GM18870 (cell line): ENCODE data around the gene ZNF100.
"Not testable (repeated sequence)": the region's sequence is repeated elsewhere in the genome, so short reads cannot be mapped to it uniquely, and the experiment has no call there.

ENCODE experiments used
- ATAC-seq: cut with Tn5 transposase; IDR thresholded peaks from one replicate; pipeline ENCODE4 v1.9.1; 2021; ENCODE audit warnings: moderate library complexity; ENCODE audit not compliant: unreplicated experiment

ZNF100 gene

GRCh38 chr19:21705393-21705792 is 62.0 kb downstream of the ZNF100 start:
- no peak for ATAC-seq

GRCh38 chr19:21704320-21704719 is 63.1 kb downstream of the ZNF100 start:
- ATAC-seq, result no peak

- no peak for ATAC-seq
Observed at GRCh38 chr19:21699197-21699596, 68.2 kb downstream of the ZNF100 start.

- ATAC-seq, result no peak
Observed at GRCh38 chr19:21698215-21698614, 69.2 kb downstream of the ZNF100 start.

GRCh38 chr19:21697698-21698097 is 69.7 kb downstream of the ZNF100 start:
- no peak for ATAC-seq

- ATAC-seq, result no peak
Observed at GRCh38 chr19:21694171-21694906, 73.0 kb downstream of the ZNF100 start.

- no peak for ATAC-seq
Observed at GRCh38 chr19:21693399-21693798, 74.0 kb downstream of the ZNF100 start.

- ATAC-seq, result no peak
Observed at GRCh38 chr19:21691661-21692060, 75.7 kb downstream of the ZNF100 start.

GRCh38 chr19:21688464-21688863 is 78.9 kb downstream of the ZNF100 start:
- no peak for ATAC-seq

GRCh38 chr19:21680671-21681070 is 86.7 kb downstream of the ZNF100 start:
- ATAC-seq, result no peak

- no peak for ATAC-seq
Observed at GRCh38 chr19:21680026-21680425, 87.4 kb downstream of the ZNF100 start.

GRCh38 chr19:21677696-21678418 is 89.5 kb downstream of the ZNF100 start:
- ATAC-seq, result no peak

GRCh38 chr19:21674454-21674853 is 92.9 kb downstream of the ZNF100 start:
- ATAC-seq, result no peak

- not testable (repeated sequence) for ATAC-seq
Observed at GRCh38 chr19:21673479-21673878, 93.9 kb downstream of the ZNF100 start.
